ENCODE data around the gene GABRG3. TPM values are rescaled to one million over a fixed set of nuclear protein-coding genes. Genes with fewer than 3 reads are reported as not detected.

Gene GABRG3
- total RNA-seq, 1 experiment from 2014 or later: 0.15 TPM

DNA sequence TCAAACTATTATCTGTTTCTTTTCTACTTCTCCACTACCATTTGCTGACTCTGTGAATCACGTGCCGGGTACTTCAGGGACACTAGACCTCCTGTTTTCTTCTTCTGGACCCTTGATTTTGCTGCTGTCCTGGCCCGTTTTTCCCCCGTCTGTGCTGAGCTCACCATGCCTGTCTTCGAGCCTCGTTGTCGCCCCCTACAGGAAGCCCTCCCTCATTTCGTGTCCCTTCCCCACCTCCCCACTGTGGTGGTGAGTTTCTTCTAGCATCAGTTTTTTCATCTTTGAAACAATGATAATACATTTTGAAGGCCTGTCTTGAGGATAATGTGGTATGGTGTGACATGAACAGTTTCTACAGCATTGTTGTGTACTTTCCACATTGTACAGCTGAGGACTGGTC is 12.8 kb downstream of the GABRG3 start:
- no CpG with 5 or more reads among the region's 8 CpGs for WGBS (ENCODE audit: extremely low coverage, insufficient read length, low lambda C conversion rate)
- Histone ChIP-seq H2BK20ac (ENCODE audit: low read depth, low read length, poor library complexity, severe bottlenecking) (no peak overlapping the region), H2AFZ (ENCODE audit: low read length) (no peak overlapping the region), H3K79me2 (ENCODE audit: insufficient read depth, low read length) (no peaks in the 10 kb centered on the region), H3K9ac (ENCODE audit: extremely low read depth, insufficient read length, low read length) (no peak overlapping the region), H3K79me1 (ENCODE audit: insufficient read depth, low read depth, low read length, poor library complexity, severe bottlenecking) (no peaks in the 10 kb centered on the region), H4K8ac (replicated peaks; ENCODE audit: insufficient read length, low read depth, low read length) (no peak overlapping the region), H3K4me1 (ENCODE audit: insufficient read depth, low read length) (no peaks in the 10 kb centered on the region; the same call in 1 of the 2 replicates), H4K5ac (ENCODE audit: insufficient read length, low read depth, low read length) (no peak overlapping the region), H4K20me1 (ENCODE audit: control insufficient read depth, insufficient read depth, insufficient read length) (peaks cover 3% of the 10 kb centered on the region), H4K91ac (ENCODE audit: insufficient read length, low read depth, low read length) (no peak overlapping the region), H3K14ac (ENCODE audit: insufficient read depth, low read length) (no peak overlapping the region), H2AK5ac (ENCODE audit: insufficient read length, low read length) (no peak overlapping the region), H2BK12ac (ENCODE audit: insufficient read length, low read depth, low read length) (no peak overlapping the region), H2BK5ac (ENCODE audit: insufficient read length, low read length) (no peak overlapping the region), H3K23ac (ENCODE audit: insufficient read length, low read depth, low read length) (no peak overlapping the region), H3K23me2 (ENCODE audit: insufficient read length, low read depth, low read length, poor library complexity, severe bottlenecking) (no peaks in the 10 kb centered on the region), H3K27ac (ENCODE audit: insufficient read length, low read depth, low read length) (no peak overlapping the region), H3K27me3 (ENCODE audit: insufficient read depth, low read length) (no peaks in the 10 kb centered on the region), H3K4ac (ENCODE audit: low read depth, low read length) (no peak overlapping the region), H3K9me3 (ENCODE audit: control insufficient read depth, low read depth, low read length) (no peaks in the 10 kb centered on the region), H2BK15ac (ENCODE audit: low read depth, low read length) (no peak overlapping the region), H3K18ac (ENCODE audit: insufficient read length, low read depth, low read length) (no peak overlapping the region), H3K4me2 (ENCODE audit: insufficient read depth, insufficient read length, low read length) (no peak overlapping the region), H3K56ac (ENCODE audit: insufficient read length, low read depth, low read length) (no peak overlapping the region), H2BK120ac (ENCODE audit: low read depth, low read length, poor library complexity, severe bottlenecking) (no peak overlapping the region), H3T11ph (ENCODE audit: low read length) (no peak overlapping the region)
- Mint-ChIP-seq H3K36me3 (ENCODE audit: insufficient read depth in 1 of 3, low read depth in 3 of 3) (peaks cover 0 to 2% (median 0%) of the 10 kb centered on the region in 3 experiments; a peak in 1 of 7 replicates), H3K27me3 (ENCODE audit: low read depth) (peaks cover 2% of the 10 kb centered on the region), H3K4me3 (no peak overlapping the region), H3K4me1 (peaks cover 0 to 3% of the 10 kb centered on the region in 2 experiments; a peak in 2 of 4 replicates), H3K9me3 (no peaks in the 10 kb centered on the region; a peak in 2 of 5 replicates), H3K27ac (no peak overlapping the region)
- DNase-seq: peak; percentile 41
- TF ChIP-seq, protein P1, sequence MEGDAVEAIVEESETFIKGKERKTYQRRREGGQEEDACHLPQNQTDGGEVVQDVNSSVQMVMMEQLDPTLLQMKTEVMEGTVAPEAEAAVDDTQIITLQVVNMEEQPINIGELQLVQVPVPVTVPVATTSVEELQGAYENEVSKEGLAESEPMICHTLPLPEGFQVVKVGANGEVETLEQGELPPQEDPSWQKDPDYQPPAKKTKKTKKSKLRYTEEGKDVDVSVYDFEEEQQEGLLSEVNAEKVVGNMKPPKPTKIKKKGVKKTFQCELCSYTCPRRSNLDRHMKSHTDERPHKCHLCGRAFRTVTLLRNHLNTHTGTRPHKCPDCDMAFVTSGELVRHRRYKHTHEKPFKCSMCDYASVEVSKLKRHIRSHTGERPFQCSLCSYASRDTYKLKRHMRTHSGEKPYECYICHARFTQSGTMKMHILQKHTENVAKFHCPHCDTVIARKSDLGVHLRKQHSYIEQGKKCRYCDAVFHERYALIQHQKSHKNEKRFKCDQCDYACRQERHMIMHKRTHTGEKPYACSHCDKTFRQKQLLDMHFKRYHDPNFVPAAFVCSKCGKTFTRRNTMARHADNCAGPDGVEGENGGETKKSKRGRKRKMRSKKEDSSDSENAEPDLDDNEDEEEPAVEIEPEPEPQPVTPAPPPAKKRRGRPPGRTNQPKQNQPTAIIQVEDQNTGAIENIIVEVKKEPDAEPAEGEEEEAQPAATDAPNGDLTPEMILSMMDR (conservative IDR thresholded peaks at IDR 0.05): peak; percentile 70
